H9 (cell line): ENCODE data around the gene FFAR3. TPM values are rescaled to one million over a fixed set of nuclear protein-coding genes. Genes with fewer than 3 reads are reported as not detected.

Source experiments
- DNase-seq: peaks from one replicate; pipeline ENCODE4 v3.0.0-alpha.2; 2017
- H2AFZ ChIP-seq: one replicate; pipeline ENCODE4 v1.6.1; 2013; ENCODE audit warnings: mild to moderate bottlenecking, low read length, control low read depth, moderate library complexity
- H2AK5ac ChIP-seq: 2 replicates; pipeline ENCODE4 v1.6.1; 2013; ENCODE audit warnings: low read length, control low read depth, mixed read lengths; ENCODE audit not compliant: insufficient read length
- H2BK120ac ChIP-seq: one replicate; pipeline ENCODE4 v1.6.1; 2013; ENCODE audit warnings: low read depth, mild to moderate bottlenecking, low read length, control low read depth, inconsistent platforms; ENCODE audit not compliant: poor library complexity, severe bottlenecking
- H2BK12ac ChIP-seq: 2 replicates; pipeline ENCODE4 v1.6.1; 2013; ENCODE audit warnings: low read length, control low read depth, mixed read lengths, low read depth; ENCODE audit not compliant: insufficient read length
- H2BK15ac ChIP-seq: 2 replicates; pipeline ENCODE4 v1.6.1; 2013; ENCODE audit warnings: low read depth, low read length, control low read depth
- H2BK20ac ChIP-seq: one replicate; pipeline ENCODE4 v1.6.1; 2013; ENCODE audit warnings: low read depth, mild to moderate bottlenecking, low read length, control low read depth, inconsistent platforms; ENCODE audit not compliant: poor library complexity, severe bottlenecking
- H2BK5ac ChIP-seq: 2 replicates; pipeline ENCODE4 v1.6.1; 2013; ENCODE audit warnings: low read length, control low read depth, mixed read lengths; ENCODE audit not compliant: insufficient read length
- H3K14ac ChIP-seq: 2 replicates; pipeline ENCODE4 v1.6.1; 2013; ENCODE audit warnings: low read length, control low read depth; ENCODE audit not compliant: insufficient read depth
- H3K18ac ChIP-seq: 2 replicates; pipeline ENCODE4 v1.6.1; 2013; ENCODE audit warnings: low read depth, mild to moderate bottlenecking, mixed read lengths, low read length, control low read depth; ENCODE audit not compliant: insufficient read length
- H3K23ac ChIP-seq: 2 replicates; pipeline ENCODE4 v1.6.1; 2013; ENCODE audit warnings: low read length, control low read depth, mixed read lengths, low read depth; ENCODE audit not compliant: insufficient read length
- H3K23me2 ChIP-seq: 2 replicates; pipeline ENCODE4 v1.6.1; 2013; ENCODE audit warnings: low read depth, mild to moderate bottlenecking, mixed read lengths, low read length, control low read depth; ENCODE audit not compliant: insufficient read length, poor library complexity, severe bottlenecking
- H3K27ac ChIP-seq: 2 replicates; pipeline ENCODE4 v1.5.1; 2013; ENCODE audit warnings: low read length, control low read depth, mixed read lengths, low read depth; ENCODE audit not compliant: insufficient read length
- H3K27me3 ChIP-seq: 2 replicates; pipeline ENCODE4 v1.6.1; 2013; ENCODE audit warnings: low read length, control low read depth, inconsistent platforms; ENCODE audit not compliant: insufficient read depth
- H3K4ac ChIP-seq: 2 replicates; pipeline ENCODE4 v1.6.1; 2013; ENCODE audit warnings: low read depth, mild to moderate bottlenecking, control low read depth, inconsistent platforms, low read length, moderate library complexity
- H3K4me1 ChIP-seq: 2 replicates; pipeline ENCODE4 v1.6.1; 2013; ENCODE audit warnings: low read length, control low read depth, inconsistent platforms; ENCODE audit not compliant: insufficient read depth
- H3K4me2 ChIP-seq: 2 replicates; pipeline ENCODE4 v1.6.1; 2013; ENCODE audit warnings: low read length, control low read depth, mixed read lengths; ENCODE audit not compliant: insufficient read length, insufficient read depth
- H3K56ac ChIP-seq: 2 replicates; pipeline ENCODE4 v1.6.1; 2013; ENCODE audit warnings: low read depth, mild to moderate bottlenecking, mixed read lengths, low read length, control low read depth; ENCODE audit not compliant: insufficient read length
- H3K79me1 ChIP-seq: 2 replicates; pipeline ENCODE4 v1.6.1; 2013; ENCODE audit warnings: low read depth, mild to moderate bottlenecking, moderate library complexity, low read length, control low read depth, inconsistent platforms; ENCODE audit not compliant: insufficient read depth, poor library complexity, severe bottlenecking
- H3K79me2 ChIP-seq: 2 replicates; pipeline ENCODE4 v1.6.1; 2013; ENCODE audit warnings: low read length, control low read depth, inconsistent platforms; ENCODE audit not compliant: insufficient read depth
- H3K9ac ChIP-seq: 2 replicates; pipeline ENCODE4 v1.6.1; 2013; ENCODE audit warnings: low read length, control low read depth, mixed read lengths; ENCODE audit not compliant: insufficient read length; ENCODE audit errors: extremely low read depth
- H3K9me3 ChIP-seq: one replicate; pipeline ENCODE4 v1.6.1; 2013; ENCODE audit warnings: low read depth, low read length, inconsistent platforms; ENCODE audit not compliant: control insufficient read depth
- H3T11ph ChIP-seq: one replicate; pipeline ENCODE4 v1.6.1; 2013; ENCODE audit warnings: mild to moderate bottlenecking, low read length, control low read depth, inconsistent platforms
- H4K20me1 ChIP-seq: one replicate; pipeline ENCODE4 v1.6.1; 2013; ENCODE audit not compliant: control insufficient read depth, insufficient read length, insufficient read depth
- H4K5ac ChIP-seq: 2 replicates; pipeline ENCODE4 v1.6.1; 2013; ENCODE audit warnings: low read depth, mild to moderate bottlenecking, mixed read lengths, low read length, control low read depth; ENCODE audit not compliant: insufficient read length
- H4K8ac ChIP-seq: replicated peaks from 2 replicates; pipeline ENCODE4 v1.6.1; 2013; ENCODE audit warnings: low read length, control low read depth, mixed read lengths, low read depth; ENCODE audit not compliant: insufficient read length
- H4K91ac ChIP-seq: 2 replicates; pipeline ENCODE4 v1.6.1; 2013; ENCODE audit warnings: low read depth, mild to moderate bottlenecking, moderate library complexity, mixed read lengths, low read length, control low read depth; ENCODE audit not compliant: insufficient read length
- H3K27ac Mint-ChIP-seq, 3 experiments: 2 replicates in 2 of 3; 3 replicates in 1 of 3; pipeline ENCODE4 v1.8.0; 2020 to 2021; ENCODE audit warnings: mixed read lengths in 3 of 3, mild to moderate bottlenecking in 1 of 3, moderate library complexity in 1 of 3
- H3K27me3 Mint-ChIP-seq: 2 replicates; pipeline ENCODE4 v1.8.0; 2021; ENCODE audit warnings: low read depth, mild to moderate bottlenecking, moderate library complexity, mixed read lengths
- H3K36me3 Mint-ChIP-seq, 3 experiments: 2 replicates in 2 of 3; 3 replicates in 1 of 3; pipeline ENCODE4 v1.8.0; 2020 to 2021; ENCODE audit warnings: low read depth in 3 of 3, mixed read lengths in 3 of 3; ENCODE audit not compliant: insufficient read depth in 1 of 3
- H3K4me1 Mint-ChIP-seq, 2 experiments: 2 replicates each; pipeline ENCODE4 v1.8.0; 2020; ENCODE audit warnings: mixed read lengths in 2 of 2
- H3K4me3 Mint-ChIP-seq, 2 experiments: 2 replicates in 1 of 2; 3 replicates in 1 of 2; pipeline ENCODE4 v1.8.0; 2020 to 2021; ENCODE audit warnings: mild to moderate bottlenecking in 2 of 2, mixed read lengths in 2 of 2, moderate library complexity in 1 of 2
- H3K9me3 Mint-ChIP-seq, 2 experiments: 2 replicates in 1 of 2; 3 replicates in 1 of 2; pipeline ENCODE4 v1.8.0; 2020; ENCODE audit warnings: mild to moderate bottlenecking in 2 of 2, mixed read lengths in 2 of 2, moderate library complexity in 1 of 2
- WGBS: extraction: QIAGEN DNeasy Blood & Tissue Kit; methylation state at CpG from one replicate; pipeline ENCODE4 v1.1.7; 2013; ENCODE audit warnings: missing lambda C conversion rate, low lambda C conversion rate, mixed read lengths; ENCODE audit not compliant: insufficient read length; ENCODE audit errors: extremely low coverage; 5-methylcytosine and 5-hydroxymethylcytosine counted together
- total RNA-seq: library from RNA; stranded (reverse); gene quantifications from 2 replicates; pipeline ENCODE4 v1.2.1, GENCODE V29; 2021
- TF ChIP-seq, protein P1 (sequence below): fragments of 200-600 bp; sonication (generic); conservative IDR thresholded peaks from 3 replicates; pipeline ENCODE4 v1.8.0; 2021; ENCODE audit warnings: antibody characterized with exemption, mild to moderate bottlenecking

The FFAR3 gene
- total RNA-seq, 1 experiment from 2014 or later: not detected

DNA sequence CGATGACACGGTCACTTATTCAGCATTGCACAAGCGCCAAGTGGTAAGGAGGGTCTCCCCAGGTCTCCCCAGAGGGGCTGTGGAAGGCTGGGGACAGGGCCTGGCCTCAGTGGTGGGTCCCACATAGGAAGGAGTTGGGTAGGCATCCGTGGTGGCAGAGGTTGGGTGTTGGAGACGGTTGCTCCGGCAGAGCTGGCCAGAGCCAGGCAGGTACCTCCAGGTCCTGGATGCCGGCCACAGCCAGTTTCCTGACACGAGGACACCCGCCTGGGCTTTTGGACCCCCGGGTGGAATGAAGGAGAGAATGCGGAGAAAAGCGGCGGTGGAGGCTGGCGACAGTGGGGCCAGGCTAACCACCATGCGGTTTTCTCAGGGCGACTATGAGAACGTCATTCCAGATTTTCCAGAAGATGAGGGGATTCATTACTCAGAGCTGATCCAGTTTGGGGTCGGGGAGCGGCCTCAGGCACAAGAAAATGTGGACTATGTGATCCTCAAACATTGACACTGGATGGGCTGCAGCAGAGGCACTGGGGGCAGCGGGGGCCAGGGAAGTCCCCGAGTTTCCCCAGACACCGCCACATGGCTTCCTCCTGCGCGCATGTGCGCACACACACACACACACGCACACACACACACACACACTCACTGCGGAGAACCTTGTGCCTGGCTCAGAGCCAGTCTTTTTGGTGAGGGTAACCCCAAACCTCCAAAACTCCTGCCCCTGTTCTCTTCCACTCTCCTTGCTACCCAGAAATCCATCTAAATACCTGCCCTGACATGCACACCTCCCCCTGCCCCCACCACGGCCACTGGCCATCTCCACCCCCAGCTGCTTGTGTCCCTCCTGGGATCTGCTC is 11.8 kb upstream of the FFAR3 start:
- H3K27ac Mint-ChIP-seq: no peak overlapping the region; a peak in 1 of 7 replicates
- WGBS: no CpG with 5 or more reads among the region's 28 CpGs
- no peak overlapping the region for H2BK20ac ChIP-seq

More for the DNA sequence above, 11.8 kb upstream of the FFAR3 start:
- no peak overlapping the region for H3K4me2 ChIP-seq
- no peak overlapping the region for H4K8ac ChIP-seq
- H2BK5ac ChIP-seq: no peak overlapping the region
- H4K5ac ChIP-seq: no peak overlapping the region
- no peak overlapping the region for H2AFZ ChIP-seq
- H2BK12ac ChIP-seq: no peak overlapping the region
- H4K91ac ChIP-seq: no peak overlapping the region
- Mint-ChIP-seq H3K36me3 (no peaks in the 10 kb centered on the region), H3K4me1 (peaks cover 7 to 21% of the 10 kb centered on the region in 2 experiments), H3K4me3 (no peak overlapping the region), H3K27me3 (peaks cover 44% of the 10 kb centered on the region), H3K9me3 (no peaks in the 10 kb centered on the region)
- H2BK15ac ChIP-seq: no peak overlapping the region
- H3K18ac ChIP-seq: no peak overlapping the region
- no peaks in the 10 kb centered on the region for H3K79me2 ChIP-seq
- no peak overlapping the region for H3K56ac ChIP-seq
- H3K9me3 ChIP-seq: no peaks in the 10 kb centered on the region
- no peaks in the 10 kb centered on the region for H4K20me1 ChIP-seq
- H3K4me1 ChIP-seq: no peaks in the 10 kb centered on the region
- no peak overlapping the region for H3K14ac ChIP-seq
- H3K27me3 ChIP-seq: no peaks in the 10 kb centered on the region
- H2AK5ac ChIP-seq: no peak overlapping the region
- no peaks in the 10 kb centered on the region for H3K79me1 ChIP-seq
- H3K4ac ChIP-seq: no peak overlapping the region
- H3K27ac ChIP-seq: no peak overlapping the region
- TF ChIP-seq, protein P1, sequence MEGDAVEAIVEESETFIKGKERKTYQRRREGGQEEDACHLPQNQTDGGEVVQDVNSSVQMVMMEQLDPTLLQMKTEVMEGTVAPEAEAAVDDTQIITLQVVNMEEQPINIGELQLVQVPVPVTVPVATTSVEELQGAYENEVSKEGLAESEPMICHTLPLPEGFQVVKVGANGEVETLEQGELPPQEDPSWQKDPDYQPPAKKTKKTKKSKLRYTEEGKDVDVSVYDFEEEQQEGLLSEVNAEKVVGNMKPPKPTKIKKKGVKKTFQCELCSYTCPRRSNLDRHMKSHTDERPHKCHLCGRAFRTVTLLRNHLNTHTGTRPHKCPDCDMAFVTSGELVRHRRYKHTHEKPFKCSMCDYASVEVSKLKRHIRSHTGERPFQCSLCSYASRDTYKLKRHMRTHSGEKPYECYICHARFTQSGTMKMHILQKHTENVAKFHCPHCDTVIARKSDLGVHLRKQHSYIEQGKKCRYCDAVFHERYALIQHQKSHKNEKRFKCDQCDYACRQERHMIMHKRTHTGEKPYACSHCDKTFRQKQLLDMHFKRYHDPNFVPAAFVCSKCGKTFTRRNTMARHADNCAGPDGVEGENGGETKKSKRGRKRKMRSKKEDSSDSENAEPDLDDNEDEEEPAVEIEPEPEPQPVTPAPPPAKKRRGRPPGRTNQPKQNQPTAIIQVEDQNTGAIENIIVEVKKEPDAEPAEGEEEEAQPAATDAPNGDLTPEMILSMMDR: no peak
- H3K9ac ChIP-seq: no peak overlapping the region
- no peak overlapping the region for H3K23ac ChIP-seq
- no peaks in the 10 kb centered on the region for H3K23me2 ChIP-seq
- peak; percentile 19 for DNase-seq
- no peak overlapping the region for H3T11ph ChIP-seq
- H2BK120ac ChIP-seq: no peak overlapping the region
